Thyroid gland (tissue), 4 donors: ENCODE data around the gene KDELR1. TPM values are rescaled to one million over a fixed set of nuclear protein-coding genes. Genes with fewer than 3 reads are reported as not detected.

Source experiments
- DNase-seq, 2 donors: peaks; one replicate each; pipeline ENCODE4 v3.0.0-alpha.2; 2019
- H3K27ac ChIP-seq, 3 donors: fragments of 200-600 bp; sonication (generic); 1 replicate in 2 of 3; 2 replicates in 1 of 3; pipeline ENCODE4 v1.5.1; 2016 to 2019; ENCODE audit warnings: mild to moderate bottlenecking in 1 of 3, moderate library complexity in 1 of 3
- H3K27me3 ChIP-seq: fragments of 200-600 bp; sonication (generic); one replicate; pipeline ENCODE4 v1.5.1; 2019
- H3K36me3 ChIP-seq, 2 donors: fragments of 200-600 bp; sonication (generic); one replicate each; pipeline ENCODE4 v1.5.1; 2016 to 2019
- H3K4me1 ChIP-seq, 2 donors: fragments of 200-600 bp; sonication (generic); one replicate each; pipeline ENCODE4 v1.5.1; 2017 to 2019
- H3K4me3 ChIP-seq, 3 donors: fragments of 200-600 bp; sonication (generic); replicated peaks in 1 of 3; 1 replicate in 2 of 3; 2 replicates in 1 of 3; pipeline ENCODE4 v1.5.1; 2016; ENCODE audit warnings: mild to moderate bottlenecking in 1 of 3
- H3K9me3 ChIP-seq: fragments of 200-600 bp; sonication (generic); one replicate; pipeline ENCODE4 v1.5.1; 2017
- POLR2A ChIP-seq, 2 donors: fragments of 450-650 bp; IDR thresholded peaks; one replicate each; pipeline ENCODE4 v1.6.1; 2017; ENCODE audit warnings: antibody characterized with exemption in 2 of 2, mild to moderate bottlenecking in 2 of 2, moderate library complexity in 1 of 2
- WGBS, 2 donors: methylation state at CpG; one replicate each; pipeline ENCODE4 v1.1.5; 2017; 5-methylcytosine and 5-hydroxymethylcytosine counted together
- intact Hi-C: fragments of 100-400 bp; cut with DNase I; formaldehyde crosslinking; loops from one replicate; pipeline ENCODE4 v1.15.1; 2023
- total RNA-seq, 4 donors: library from RNA; depleted of rRNA; stranded (reverse); fragments of >200 nt; gene quantifications; one replicate each; pipeline ENCODE4 v1.2.3, GENCODE V29; 2016
- TF ChIP-seq, protein P1 (sequence below), 6 experiments: fragments of 200-600 bp in 3 of 6; fragments of 450-650 bp in 3 of 6; sonication (generic) in 3 of 6; IDR thresholded peaks; one replicate each; pipeline ENCODE4 v1.5.1; 2016 to 2019; ENCODE audit warnings: antibody characterized with exemption in 6 of 6, mild to moderate bottlenecking in 2 of 6, inconsistent platforms in 1 of 6, moderate library complexity in 1 of 6

KDELR1 gene
- total RNA-seq, 4 donors from 2014 or later = 121 to 160 (median 141) TPM

DNA sequence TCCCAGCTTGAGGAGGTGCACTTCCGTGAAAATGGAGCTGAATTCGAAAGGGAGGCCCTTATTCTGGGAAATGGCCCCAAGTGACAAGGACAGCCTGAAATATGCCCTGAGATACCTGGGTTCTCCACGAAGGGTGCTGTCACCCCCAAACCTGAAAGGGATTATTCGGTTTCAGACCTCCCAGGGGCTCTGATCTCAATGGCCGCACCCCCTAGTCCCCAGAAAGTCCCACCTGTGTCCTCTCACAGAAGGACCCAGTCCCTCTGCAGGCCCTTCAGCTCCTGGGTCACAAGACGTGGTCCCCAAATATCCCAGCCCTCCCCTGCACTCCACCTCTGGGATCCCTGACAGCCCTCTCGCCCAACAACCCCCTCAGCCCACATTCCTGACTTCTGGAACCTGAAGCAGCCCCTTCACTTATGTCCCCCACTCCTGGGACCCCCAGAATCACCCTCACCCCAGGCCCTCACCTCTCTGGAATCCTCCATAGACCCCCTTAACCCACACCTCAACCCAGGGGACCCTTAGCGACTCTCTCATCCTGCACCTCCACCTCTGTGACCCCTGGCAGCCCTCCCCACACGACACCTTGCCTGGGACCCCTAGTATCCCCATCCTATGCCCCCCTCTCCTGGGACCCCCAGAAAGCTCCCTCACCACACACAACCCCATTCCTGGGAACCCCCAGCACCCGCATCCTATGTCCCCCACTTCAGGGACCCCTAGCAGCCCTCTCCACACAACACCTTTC lies 26.6 kb downstream of the KDELR1 start:
- no peaks in the 10 kb centered on the region for H3K27me3 ChIP-seq
- H3K9me3 ChIP-seq = no peaks in the 10 kb centered on the region
- H3K36me3 ChIP-seq = no peaks in the 10 kb centered on the region
- intact Hi-C loops = no loop called here
- peak overlapping the region in 1 of 3 donors; percentile 6 for H3K4me3 ChIP-seq
- 66 to 77% methylated on average over 9 to 10 of the region's 10 CpGs for WGBS, 2 donors
- peaks cover 4 to 9% of the 10 kb centered on the region in 2 donors for H3K4me1 ChIP-seq
- DNase-seq = peak in 1 of 2 donors; percentile 12
- no peak for TF ChIP-seq POLR2A (IDR thresholded peaks at IDR 0.05)
- TF ChIP-seq, protein P1, sequence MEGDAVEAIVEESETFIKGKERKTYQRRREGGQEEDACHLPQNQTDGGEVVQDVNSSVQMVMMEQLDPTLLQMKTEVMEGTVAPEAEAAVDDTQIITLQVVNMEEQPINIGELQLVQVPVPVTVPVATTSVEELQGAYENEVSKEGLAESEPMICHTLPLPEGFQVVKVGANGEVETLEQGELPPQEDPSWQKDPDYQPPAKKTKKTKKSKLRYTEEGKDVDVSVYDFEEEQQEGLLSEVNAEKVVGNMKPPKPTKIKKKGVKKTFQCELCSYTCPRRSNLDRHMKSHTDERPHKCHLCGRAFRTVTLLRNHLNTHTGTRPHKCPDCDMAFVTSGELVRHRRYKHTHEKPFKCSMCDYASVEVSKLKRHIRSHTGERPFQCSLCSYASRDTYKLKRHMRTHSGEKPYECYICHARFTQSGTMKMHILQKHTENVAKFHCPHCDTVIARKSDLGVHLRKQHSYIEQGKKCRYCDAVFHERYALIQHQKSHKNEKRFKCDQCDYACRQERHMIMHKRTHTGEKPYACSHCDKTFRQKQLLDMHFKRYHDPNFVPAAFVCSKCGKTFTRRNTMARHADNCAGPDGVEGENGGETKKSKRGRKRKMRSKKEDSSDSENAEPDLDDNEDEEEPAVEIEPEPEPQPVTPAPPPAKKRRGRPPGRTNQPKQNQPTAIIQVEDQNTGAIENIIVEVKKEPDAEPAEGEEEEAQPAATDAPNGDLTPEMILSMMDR (IDR thresholded peaks at IDR 0.05) = no peak
- peak overlapping the region; percentile 34 to 96 (median 94) for H3K27ac ChIP-seq

DNA sequence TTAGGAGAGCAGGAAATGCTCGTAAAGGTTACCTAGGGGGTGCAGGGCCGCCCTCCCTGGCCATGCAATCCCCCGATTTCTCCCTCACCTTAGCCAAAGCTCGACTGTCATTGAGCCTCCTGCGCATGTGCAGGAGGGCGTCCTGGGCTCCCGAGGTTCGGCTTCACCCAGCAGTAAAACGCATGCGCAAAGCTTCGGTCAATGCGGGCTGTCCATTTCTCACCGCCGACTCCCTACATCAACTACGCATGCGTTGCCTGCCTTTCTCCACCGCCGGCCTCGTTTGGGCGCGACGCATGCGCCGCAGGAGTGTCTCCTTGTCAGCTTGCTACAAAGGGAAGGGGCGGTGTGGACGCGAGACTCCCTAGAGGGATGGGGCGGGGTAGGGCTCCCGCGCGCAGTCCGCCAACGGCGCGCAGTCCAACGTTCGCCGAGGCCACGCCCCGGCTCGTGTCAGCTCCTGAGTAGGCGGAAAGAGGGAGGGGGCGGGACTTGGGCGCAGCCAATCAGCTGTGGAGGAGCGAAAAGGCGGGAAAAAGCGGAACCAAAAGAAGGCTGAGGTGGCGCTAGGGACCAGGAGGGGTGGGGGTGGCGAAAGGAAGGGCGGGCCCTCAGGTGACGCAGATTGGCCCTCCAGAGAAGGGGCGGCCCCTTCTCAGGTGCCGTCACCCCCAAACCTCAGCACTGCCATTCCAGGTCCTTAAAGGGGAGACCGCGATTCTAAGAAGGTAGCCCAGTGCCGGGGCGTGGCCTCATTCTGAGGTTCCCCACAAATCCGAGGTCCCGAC lies 27.3 kb downstream of the KDELR1 start, which contains the start of the genes SYNGR4 and TMEM143:
TSS of gene SYNGR4 (plus strand) at position 558 of the 788 bp plus-strand sequence. CDS start 1,476 bp downstream, outside the sequence.
TSS of gene TMEM143 (minus strand) at position 131 of the 788 bp plus-strand sequence. CDS start at position 111, 20 bp downstream.
- intact Hi-C loops = no loop called here
- Histone ChIP-seq H3K36me3 (no peaks in the 10 kb centered on the region), H3K27me3 (no peaks in the 10 kb centered on the region), H3K9me3 (no peaks in the 10 kb centered on the region), H3K4me3 (peak within 1 kb of the TSS; percentile 45 to 63 (median 46)), H3K4me1 (peaks cover 4 to 9% of the 10 kb centered on the region in 2 donors), H3K27ac (peak within 1 kb of the TSS; percentile 94 to 97 (median 96))
- TF ChIP-seq, protein P1 (IDR thresholded peaks at IDR 0.05) = no peak
- peak in 1 of 2 donors; percentile 73 for TF ChIP-seq POLR2A (IDR thresholded peaks at IDR 0.05)
- 1 to 2% methylated on average over 33 to 42 of the region's 59 CpGs for WGBS, 2 donors
- DNase-seq = peak; percentile 99

DNA sequence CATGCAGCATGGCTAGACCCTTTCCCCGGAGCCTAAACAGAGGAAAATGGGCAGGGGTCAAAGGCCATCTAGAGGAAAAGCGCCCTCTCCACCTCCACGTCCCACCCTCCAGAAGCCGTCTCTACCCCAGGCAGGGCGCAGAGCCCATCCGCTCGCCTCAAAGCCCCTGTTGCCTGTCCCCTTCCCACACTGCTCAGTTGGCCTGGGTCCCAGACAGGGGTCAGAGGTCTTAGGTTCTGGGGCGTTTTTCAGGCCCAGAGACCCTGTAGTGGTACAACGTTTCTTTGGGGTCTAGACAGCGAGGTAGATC lies 27.9 kb downstream of the KDELR1 start:
- TF ChIP-seq POLR2A (IDR thresholded peaks at IDR 0.05) = no peak
- TF ChIP-seq, protein P1 (IDR thresholded peaks at IDR 0.05) = no peak
- H3K27me3 ChIP-seq = no peaks in the 10 kb centered on the region
- H3K27ac ChIP-seq = peak overlapping the region; percentile 94 to 97 (median 96)
- WGBS, 2 donors = 0 to 4% methylated on average over 2 to 8 of the region's 10 CpGs
- no peaks in the 10 kb centered on the region for H3K36me3 ChIP-seq
- H3K4me1 ChIP-seq = peaks cover 4 to 9% of the 10 kb centered on the region in 2 donors
- peak in 1 of 2 donors; percentile 45 for DNase-seq
- no peaks in the 10 kb centered on the region for H3K9me3 ChIP-seq
- peak overlapping the region; percentile 45 to 63 (median 46) for H3K4me3 ChIP-seq
- intact Hi-C loops = no loop called here

DNA sequence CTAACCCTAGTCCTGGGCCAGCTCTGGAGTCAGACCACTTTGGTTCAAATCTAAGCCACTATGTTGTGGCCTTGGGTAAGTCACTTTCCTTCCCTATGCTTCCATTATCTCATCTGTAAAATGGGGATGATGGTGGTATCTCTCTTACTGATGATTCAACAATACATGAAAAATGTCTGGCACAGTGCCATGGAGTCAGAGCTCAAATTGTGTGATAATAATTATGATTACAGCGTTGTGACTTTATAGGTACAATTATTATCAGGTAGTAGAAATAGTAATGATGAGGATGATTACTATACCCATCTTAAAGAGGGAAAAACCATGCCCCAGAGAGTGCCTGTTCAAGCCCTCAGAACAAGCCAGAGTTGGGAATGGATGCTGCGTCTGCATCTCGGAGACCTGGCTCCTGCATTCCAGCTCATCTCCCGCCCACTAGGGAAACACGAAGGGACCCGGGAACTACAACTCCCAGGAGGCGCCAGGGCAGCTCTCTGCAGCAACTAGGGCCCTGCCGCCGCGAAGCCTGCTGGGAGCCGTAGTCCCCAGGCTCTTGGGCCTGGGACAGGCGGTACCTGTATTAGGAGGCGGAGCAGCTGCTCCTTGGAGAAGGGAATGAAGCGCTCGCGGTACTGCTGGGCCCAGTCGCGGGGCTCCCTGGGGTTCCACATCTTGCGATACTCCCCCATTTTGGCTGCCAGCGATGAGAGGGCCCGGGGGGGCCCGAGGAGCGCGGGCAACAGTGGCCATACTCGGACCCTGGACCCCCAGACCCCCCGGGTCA lies 28.4 kb downstream of the KDELR1 start:
- intact Hi-C loops = no loop called here
- WGBS, 2 donors = 6 to 7% methylated on average over 13 to 16 of the region's 26 CpGs
- peaks cover 4 to 9% of the 10 kb centered on the region in 2 donors for H3K4me1 ChIP-seq

More for the DNA sequence above, 28.4 kb downstream of the KDELR1 start:
- H3K9me3 ChIP-seq = no peaks in the 10 kb centered on the region
- H3K27me3 ChIP-seq = no peaks in the 10 kb centered on the region
- peak overlapping the region; percentile 94 to 97 (median 96) for H3K27ac ChIP-seq
- H3K36me3 ChIP-seq = no peaks in the 10 kb centered on the region
- peak; percentile 98 for DNase-seq
- H3K4me3 ChIP-seq = peak overlapping the region; percentile 45 to 63 (median 46)
- TF ChIP-seq POLR2A (IDR thresholded peaks at IDR 0.05) = peak in 1 of 2 donors; percentile 84
- TF ChIP-seq, protein P1 (IDR thresholded peaks at IDR 0.05) = peak in 1 of 6 experiments; percentile 32
